ENCODE data around the gene KCNIP1. TPM values are rescaled to one million over a fixed set of nuclear protein-coding genes. Genes with fewer than 3 reads are reported as not detected.

KCNIP1 gene
- total and polyA plus RNA-seq, 4 donors: 0.13 to 1.8 (median 0.72) TPM

- no peak for DNase-seq
- 70 to 74% methylated on average over 7 of the region's 8 CpGs for WGBS, 2 donors
- H3K9me3 ChIP-seq (ENCODE audit: control insufficient read depth in 4 of 4, insufficient read depth in 3 of 4, low read length in 3 of 4): peaks cover 0 to 2% (median 0%) of the 10 kb centered on the region in 4 donors
- H3K27ac ChIP-seq (ENCODE audit: low read depth in 1 of 2, low read length in 1 of 2): no peak overlapping the region
- no peaks in the 10 kb centered on the region for H3K36me3 ChIP-seq (ENCODE audit: control insufficient read depth in 4 of 4, insufficient read depth in 4 of 4, low read length in 4 of 4)
- H3K9ac ChIP-seq (ENCODE audit: insufficient read depth in 1 of 2, low read length in 2 of 2): no peak overlapping the region
- H3K4me3 ChIP-seq: no peak overlapping the region
- no peak for ATAC-seq (ENCODE audit: insufficient read depth, low FRiP score)
- no peaks in the 10 kb centered on the region for H3K4me1 ChIP-seq (ENCODE audit: control insufficient read depth in 5 of 5, insufficient read depth in 5 of 5, low read length in 5 of 5)
- TF ChIP-seq CTCF (IDR thresholded peaks at IDR 0.05; ENCODE audit: control extremely low read depth, extremely low read depth): no peak
- peaks cover 0 to 14% (median 0%) of the 10 kb centered on the region in 3 donors for H3K27me3 ChIP-seq (ENCODE audit: control insufficient read depth in 3 of 3, insufficient read depth in 3 of 3, low read length in 2 of 3)
Measured at GRCh38 chr5:170704417-170705192, 200.8 kb downstream of the KCNIP1 start.

- H3K4me1 ChIP-seq (ENCODE audit: control insufficient read depth in 5 of 5, insufficient read depth in 5 of 5, low read length in 5 of 5): no peaks in the 10 kb centered on the region
- TF ChIP-seq CTCF (IDR thresholded peaks at IDR 0.05; ENCODE audit: control extremely low read depth, extremely low read depth): no peak
- ATAC-seq (ENCODE audit: insufficient read depth, low FRiP score) (no peak), DNase-seq (no peak)
- H3K9me3 ChIP-seq (ENCODE audit: control insufficient read depth in 4 of 4, insufficient read depth in 3 of 4, low read length in 3 of 4): peaks cover 0 to 5% (median 0%) of the 10 kb centered on the region in 4 donors
- peaks cover 0 to 8% (median 0%) of the 10 kb centered on the region in 3 donors for H3K27me3 ChIP-seq (ENCODE audit: control insufficient read depth in 3 of 3, insufficient read depth in 3 of 3, low read length in 2 of 3)
- H3K36me3 ChIP-seq (ENCODE audit: control insufficient read depth in 4 of 4, insufficient read depth in 4 of 4, low read length in 4 of 4): no peaks in the 10 kb centered on the region
- H3K27ac ChIP-seq (ENCODE audit: low read depth in 1 of 2, low read length in 1 of 2): no peak overlapping the region
- 62 to 79% methylated on average over 6 of the region's 6 CpGs for WGBS, 2 donors
- H3K4me3 ChIP-seq: no peak overlapping the region
- no peak overlapping the region for H3K9ac ChIP-seq (ENCODE audit: insufficient read depth in 1 of 2, low read length in 2 of 2)
Measured at GRCh38 chr5:170709640-170710039, 205.8 kb downstream of the KCNIP1 start.

GRCh38 chr5:170711300-170711699, 207.5 kb downstream of the KCNIP1 start:
- peaks cover 0 to 5% (median 0%) of the 10 kb centered on the region in 5 donors for H3K4me1 ChIP-seq (ENCODE audit: control insufficient read depth in 5 of 5, insufficient read depth in 5 of 5, low read length in 5 of 5)
- ATAC-seq (ENCODE audit: insufficient read depth, low FRiP score): no peak
- no peak overlapping the region for H3K27ac ChIP-seq (ENCODE audit: low read depth in 1 of 2, low read length in 1 of 2)
- no peak for DNase-seq
- WGBS, 2 donors: 82 to 95% methylated on average over 4 of the region's 4 CpGs
- no peak for TF ChIP-seq CTCF (IDR thresholded peaks at IDR 0.05; ENCODE audit: control extremely low read depth, extremely low read depth)
- no peaks in the 10 kb centered on the region for H3K36me3 ChIP-seq (ENCODE audit: control insufficient read depth in 4 of 4, insufficient read depth in 4 of 4, low read length in 4 of 4)
- no peak overlapping the region for H3K9ac ChIP-seq (ENCODE audit: insufficient read depth in 1 of 2, low read length in 2 of 2)
- H3K27me3 ChIP-seq (ENCODE audit: control insufficient read depth in 3 of 3, insufficient read depth in 3 of 3, low read length in 2 of 3): peaks cover 0 to 2% (median 0%) of the 10 kb centered on the region in 3 donors
- peaks cover 0 to 5% (median 0%) of the 10 kb centered on the region in 4 donors for H3K9me3 ChIP-seq (ENCODE audit: control insufficient read depth in 4 of 4, insufficient read depth in 3 of 4, low read length in 3 of 4)
- H3K4me3 ChIP-seq: no peak overlapping the region

Data from lung (tissue), 12 donors.